Measurements from ENCODE around the gene FHIT.
"Not testable (repeated sequence)": the region's sequence is repeated elsewhere in the genome, so short reads cannot be mapped to it uniquely, and the experiment has no call there.

Gene FHIT

GRCh38 chr3:61087465-61087864, 163.8 kb downstream of the FHIT start:
- Histone ChIP-seq H3K4me3 (ENCODE audit: low read depth, low read length) (no peak overlapping the region), H3K4me1 (ENCODE audit: control insufficient read depth, insufficient read depth, low read length, unreplicated experiment) (no peaks in the 10 kb centered on the region), H3K27me3 (ENCODE audit: insufficient read depth, low read length) (no peaks in the 10 kb centered on the region), H2AFZ (ENCODE audit: low read length, unreplicated experiment) (no peak overlapping the region), H3K36me3 (ENCODE audit: insufficient read depth, low read length) (no peaks in the 10 kb centered on the region), H3K27ac (ENCODE audit: low read depth, low read length) (no peak overlapping the region), H3K79me2 (ENCODE audit: control insufficient read depth, insufficient read depth, low read length, unreplicated experiment) (no peaks in the 10 kb centered on the region)

- Histone ChIP-seq H2AFZ (ENCODE audit: low read length, unreplicated experiment) (no peak overlapping the region), H3K4me1 (ENCODE audit: control insufficient read depth, insufficient read depth, low read length, unreplicated experiment) (no peaks in the 10 kb centered on the region), H3K4me3 (ENCODE audit: low read depth, low read length) (no peak overlapping the region), H3K36me3 (ENCODE audit: insufficient read depth, low read length) (no peaks in the 10 kb centered on the region), H3K27ac (ENCODE audit: low read depth, low read length) (no peak overlapping the region), H3K27me3 (ENCODE audit: insufficient read depth, low read length) (no peaks in the 10 kb centered on the region), H3K79me2 (ENCODE audit: control insufficient read depth, insufficient read depth, low read length, unreplicated experiment) (no peaks in the 10 kb centered on the region)
Measured at GRCh38 chr3:61081554-61081953, 169.7 kb downstream of the FHIT start.

- no peak overlapping the region for H2AFZ ChIP-seq (ENCODE audit: low read length, unreplicated experiment)
- H3K27me3 ChIP-seq (ENCODE audit: insufficient read depth, low read length) = no peaks in the 10 kb centered on the region
- H3K36me3 ChIP-seq (ENCODE audit: insufficient read depth, low read length) = no peaks in the 10 kb centered on the region
- no peaks in the 10 kb centered on the region for H3K4me1 ChIP-seq (ENCODE audit: control insufficient read depth, insufficient read depth, low read length, unreplicated experiment)
- no peak overlapping the region for H3K4me3 ChIP-seq (ENCODE audit: low read depth, low read length)
- H3K27ac ChIP-seq (ENCODE audit: low read depth, low read length) = no peak overlapping the region
- H3K79me2 ChIP-seq (ENCODE audit: control insufficient read depth, insufficient read depth, low read length, unreplicated experiment) = no peaks in the 10 kb centered on the region
Measured at GRCh38 chr3:61080737-61081445, 170.4 kb downstream of the FHIT start.

- Histone ChIP-seq H3K4me1 (ENCODE audit: control insufficient read depth, insufficient read depth, low read length, unreplicated experiment) (no peaks in the 10 kb centered on the region), H3K36me3 (ENCODE audit: insufficient read depth, low read length) (no peaks in the 10 kb centered on the region)
Measured at GRCh38 chr3:61078048-61078752, 173.1 kb downstream of the FHIT start.

GRCh38 chr3:61077551-61077950, 173.7 kb downstream of the FHIT start:
- H2AFZ ChIP-seq (ENCODE audit: low read length, unreplicated experiment) = no peak overlapping the region

More at GRCh38 chr3:61078048-61078752, 173.1 kb downstream of the FHIT start:
- no peaks in the 10 kb centered on the region for H3K27me3 ChIP-seq (ENCODE audit: insufficient read depth, low read length)
- no peaks in the 10 kb centered on the region for H3K79me2 ChIP-seq (ENCODE audit: control insufficient read depth, insufficient read depth, low read length, unreplicated experiment)
- H2AFZ ChIP-seq (ENCODE audit: low read length, unreplicated experiment) = no peak overlapping the region
- H3K27ac ChIP-seq (ENCODE audit: low read depth, low read length) = no peak overlapping the region
- H3K4me3 ChIP-seq (ENCODE audit: low read depth, low read length) = no peak overlapping the region

GRCh38 chr3:61074783-61075182, 176.5 kb downstream of the FHIT start:
- H3K27ac ChIP-seq (ENCODE audit: low read depth, low read length) = no peak overlapping the region
- no peak overlapping the region for H3K4me3 ChIP-seq (ENCODE audit: low read depth, low read length)
- no peaks in the 10 kb centered on the region for H3K36me3 ChIP-seq (ENCODE audit: insufficient read depth, low read length)
- H3K79me2 ChIP-seq (ENCODE audit: control insufficient read depth, insufficient read depth, low read length, unreplicated experiment) = no peaks in the 10 kb centered on the region
- H3K27me3 ChIP-seq (ENCODE audit: insufficient read depth, low read length) = no peaks in the 10 kb centered on the region
- no peaks in the 10 kb centered on the region for H3K4me1 ChIP-seq (ENCODE audit: control insufficient read depth, insufficient read depth, low read length, unreplicated experiment)
- H2AFZ ChIP-seq (ENCODE audit: low read length, unreplicated experiment) = no peak overlapping the region

More at GRCh38 chr3:61077551-61077950, 173.7 kb downstream of the FHIT start:
- Histone ChIP-seq H3K79me2 (ENCODE audit: control insufficient read depth, insufficient read depth, low read length, unreplicated experiment) (no peaks in the 10 kb centered on the region), H3K27me3 (ENCODE audit: insufficient read depth, low read length) (no peaks in the 10 kb centered on the region), H3K36me3 (ENCODE audit: insufficient read depth, low read length) (no peaks in the 10 kb centered on the region), H3K4me3 (ENCODE audit: low read depth, low read length) (no peak overlapping the region), H3K27ac (ENCODE audit: low read depth, low read length) (no peak overlapping the region), H3K4me1 (ENCODE audit: control insufficient read depth, insufficient read depth, low read length, unreplicated experiment) (no peaks in the 10 kb centered on the region)

- Histone ChIP-seq H3K4me1 (ENCODE audit: control insufficient read depth, insufficient read depth, low read length, unreplicated experiment) (no peaks in the 10 kb centered on the region), H3K4me3 (ENCODE audit: low read depth, low read length) (no peak overlapping the region), H3K79me2 (ENCODE audit: control insufficient read depth, insufficient read depth, low read length, unreplicated experiment) (no peaks in the 10 kb centered on the region), H2AFZ (ENCODE audit: low read length, unreplicated experiment) (no peak overlapping the region), H3K27ac (ENCODE audit: low read depth, low read length) (no peak overlapping the region), H3K36me3 (ENCODE audit: insufficient read depth, low read length) (no peaks in the 10 kb centered on the region), H3K27me3 (ENCODE audit: insufficient read depth, low read length) (no peaks in the 10 kb centered on the region)
Measured at GRCh38 chr3:61073566-61074165, 177.6 kb downstream of the FHIT start.

- Histone ChIP-seq H3K36me3 (ENCODE audit: insufficient read depth, low read length) (no peaks in the 10 kb centered on the region), H3K27ac (ENCODE audit: low read depth, low read length) (no peak overlapping the region), H3K27me3 (ENCODE audit: insufficient read depth, low read length) (no peaks in the 10 kb centered on the region), H3K4me1 (ENCODE audit: control insufficient read depth, insufficient read depth, low read length, unreplicated experiment) (no peaks in the 10 kb centered on the region), H3K4me3 (ENCODE audit: low read depth, low read length) (no peak overlapping the region), H2AFZ (ENCODE audit: low read length, unreplicated experiment) (no peak overlapping the region), H3K79me2 (ENCODE audit: control insufficient read depth, insufficient read depth, low read length, unreplicated experiment) (no peaks in the 10 kb centered on the region)
Measured at GRCh38 chr3:61068084-61068483, 183.2 kb downstream of the FHIT start.

- H3K36me3 ChIP-seq (ENCODE audit: insufficient read depth, low read length) = no peaks in the 10 kb centered on the region
- H3K27me3 ChIP-seq (ENCODE audit: insufficient read depth, low read length) = no peaks in the 10 kb centered on the region
- H3K27ac ChIP-seq (ENCODE audit: low read depth, low read length) = no peak overlapping the region
- no peak overlapping the region for H3K4me3 ChIP-seq (ENCODE audit: low read depth, low read length)
- H2AFZ ChIP-seq (ENCODE audit: low read length, unreplicated experiment) = no peak overlapping the region
- H3K4me1 ChIP-seq (ENCODE audit: control insufficient read depth, insufficient read depth, low read length, unreplicated experiment) = no peaks in the 10 kb centered on the region
- H3K79me2 ChIP-seq (ENCODE audit: control insufficient read depth, insufficient read depth, low read length, unreplicated experiment) = no peaks in the 10 kb centered on the region
Measured at GRCh38 chr3:61066800-61067199, 184.5 kb downstream of the FHIT start.

GRCh38 chr3:61066222-61066621, 185.0 kb downstream of the FHIT start:
- not testable (repeated sequence) for H3K27ac ChIP-seq (ENCODE audit: low read depth, low read length); H3K4me1 ChIP-seq (ENCODE audit: control insufficient read depth, insufficient read depth, low read length, unreplicated experiment); H3K36me3 ChIP-seq (ENCODE audit: insufficient read depth, low read length); H2AFZ ChIP-seq (ENCODE audit: low read length, unreplicated experiment); H3K4me3 ChIP-seq (ENCODE audit: low read depth, low read length); H3K27me3 ChIP-seq (ENCODE audit: insufficient read depth, low read length); H3K79me2 ChIP-seq (ENCODE audit: control insufficient read depth, insufficient read depth, low read length, unreplicated experiment)

All from ACC112 (cell line).